CD4-positive, CD25-positive, alpha-beta regulatory T cell (primary cell): Measurements from ENCODE around the gene NOL6. TPM values are rescaled to one million over a fixed set of nuclear protein-coding genes. Genes with fewer than 3 reads are reported as not detected.
A peak's percentile ranks its signal among the peaks of the same experiment; 100 is the strongest.

Experiments used
- ATAC-seq, 2 donors: fragments of 150-1000 bp; cut with Tn5 transposase; one replicate each; pipeline ENCODE4 v1.10.0; 2021; ENCODE audit warnings: low read depth in 2 of 2, moderate number of reproducible peaks in 2 of 2, moderate library complexity in 1 of 2
- DNase-seq, 3 donors: peaks; one replicate each; pipeline versions ENCODE4 v3.0.0 to v3.0.0-alpha.2; 2012 to 2022; ENCODE audit warnings: mixed read lengths in 1 of 3
- H3K27ac ChIP-seq: one replicate; pipeline ENCODE4 v1.7.0; 2013; ENCODE audit warnings: mild to moderate bottlenecking, low read length; ENCODE audit not compliant: insufficient read depth, poor library complexity, severe bottlenecking
- H3K27me3 ChIP-seq: one replicate; pipeline ENCODE4 v1.7.0; 2013; ENCODE audit warnings: low read length; ENCODE audit not compliant: control insufficient read depth, insufficient read depth
- H3K36me3 ChIP-seq: one replicate; pipeline ENCODE4 v1.7.0; 2013; ENCODE audit warnings: mild to moderate bottlenecking, low read length, moderate library complexity; ENCODE audit not compliant: control insufficient read depth, insufficient read depth
- H3K4me1 ChIP-seq: 2 replicates; pipeline ENCODE4 v1.7.0; 2013; ENCODE audit warnings: mild to moderate bottlenecking, low read length; ENCODE audit not compliant: insufficient read depth, control insufficient read depth, poor library complexity, severe bottlenecking
- H3K4me3 ChIP-seq: one replicate; pipeline ENCODE4 v1.7.0; 2013; ENCODE audit warnings: low read depth, mild to moderate bottlenecking, low read length, moderate library complexity
- H3K9me3 ChIP-seq, 2 experiments: 1 replicate in 1 of 2; 2 replicates in 1 of 2; pipeline ENCODE4 v1.7.0; 2013; ENCODE audit warnings: low read length in 2 of 2, mild to moderate bottlenecking in 1 of 2, moderate library complexity in 1 of 2; ENCODE audit not compliant: control insufficient read depth in 2 of 2
- H3K27ac Mint-ChIP-seq, 3 donors: one replicate each; pipeline ENCODE4 v1.8.0; 2020 to 2022; ENCODE audit warnings: mild to moderate bottlenecking in 3 of 3, mixed read lengths in 3 of 3, moderate library complexity in 2 of 3
- H3K27me3 Mint-ChIP-seq: one replicate; pipeline ENCODE4 v1.8.0; 2022; ENCODE audit warnings: mild to moderate bottlenecking, mixed read lengths
- H3K36me3 Mint-ChIP-seq: one replicate; pipeline ENCODE4 v1.8.0; 2020; ENCODE audit warnings: mixed read lengths
- H3K4me1 Mint-ChIP-seq, 4 donors: one replicate each; pipeline ENCODE4 v1.8.0; 2020 to 2022; ENCODE audit warnings: mixed read lengths in 4 of 4, mild to moderate bottlenecking in 1 of 4
- H3K4me3 Mint-ChIP-seq, 4 donors: one replicate each; pipeline ENCODE4 v1.8.0; 2020 to 2022; ENCODE audit warnings: mild to moderate bottlenecking in 4 of 4, mixed read lengths in 4 of 4, moderate library complexity in 3 of 4
- H3K9me3 Mint-ChIP-seq, 7 donors: one replicate each; pipeline ENCODE4 v1.8.0; 2020 to 2022; ENCODE audit warnings: mixed read lengths in 7 of 7, mild to moderate bottlenecking in 3 of 7, moderate library complexity in 2 of 7
- polyA plus RNA-seq, 4 donors: library from polyadenylated mRNA; unstranded; fragments of 300-500 nt; fragmentation: Illumina TruSeq; gene quantifications; one replicate each; pipeline ENCODE4 v1.2.3, GENCODE V29; 2021
- total RNA-seq: library from RNA; stranded (reverse); gene quantifications from one replicate; pipeline ENCODE4 v1.2.3, GENCODE V29; 2022

Gene NOL6
- total and polyA plus RNA-seq, 5 donors from 2014 or later: 13.4 to 29.4 (median 14.4) TPM

DNA sequence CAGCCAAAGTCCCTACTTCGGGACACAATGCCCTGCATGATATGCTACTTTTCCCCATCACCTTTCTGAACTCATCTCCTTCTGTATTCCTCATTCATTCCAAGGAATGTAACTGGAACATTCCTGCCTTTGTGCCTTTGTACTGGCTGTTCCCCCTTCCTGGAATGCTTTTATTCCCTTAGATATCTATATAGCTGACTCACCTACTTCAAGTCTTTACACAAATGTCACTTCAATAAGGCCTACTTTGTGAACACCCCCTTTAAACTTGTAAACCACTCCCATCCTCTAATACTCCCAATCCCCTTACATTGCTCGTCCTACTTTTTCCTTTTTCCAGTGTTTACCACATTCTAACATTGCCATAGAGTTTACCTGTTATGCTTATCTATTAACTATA is 2.4 kb downstream of the NOL6 start:
- no peak overlapping the region for H3K27ac ChIP-seq
- ATAC-seq: no peak
- no peak overlapping the region for H3K4me3 ChIP-seq
- H3K9me3 ChIP-seq: no peaks in the 10 kb centered on the region
- Mint-ChIP-seq H3K27me3 (no peaks in the 10 kb centered on the region), H3K9me3 (no peaks in the 10 kb centered on the region), H3K4me1 (peaks cover 4 to 37% (median 21%) of the 10 kb centered on the region in 4 donors), H3K4me3 (peak overlapping the region in 2 of 4 donors; percentile 56 to 63), H3K36me3 (peaks cover 27% of the 10 kb centered on the region), H3K27ac (peak overlapping the region in 1 of 3 donors; percentile 8)
- DNase-seq: no peak
- H3K36me3 ChIP-seq: peaks cover 48% of the 10 kb centered on the region
- peaks cover 30% of the 10 kb centered on the region for H3K4me1 ChIP-seq
- no peaks in the 10 kb centered on the region for H3K27me3 ChIP-seq

DNA sequence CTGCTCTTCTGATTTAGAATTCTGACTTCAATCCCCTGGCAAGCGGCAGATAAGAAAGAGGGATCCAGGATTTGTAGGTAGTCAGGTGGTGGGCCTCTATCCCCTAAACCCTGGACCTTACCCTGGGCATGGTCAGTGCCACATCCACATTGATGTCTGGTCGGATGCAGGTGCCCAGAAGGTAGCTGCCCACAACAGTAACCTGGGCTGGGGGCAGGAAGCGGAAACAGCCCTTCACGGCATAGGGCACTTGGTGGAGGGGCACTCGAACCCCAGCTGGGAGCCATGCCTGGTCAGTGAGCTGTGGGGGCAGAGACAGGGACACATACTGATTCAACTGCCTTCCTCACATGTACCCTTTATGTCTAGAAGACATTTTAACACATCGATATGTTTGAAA is 3.8 kb downstream of the NOL6 start:
- Mint-ChIP-seq H3K4me3 (peak overlapping the region in 1 of 4 donors; percentile 34), H3K4me1 (peaks cover 4 to 35% (median 22%) of the 10 kb centered on the region in 4 donors), H3K27me3 (no peaks in the 10 kb centered on the region), H3K36me3 (peaks cover 34% of the 10 kb centered on the region), H3K27ac (no peak overlapping the region), H3K9me3 (no peaks in the 10 kb centered on the region)
- Histone ChIP-seq H3K4me3 (no peak overlapping the region), H3K4me1 (peaks cover 30% of the 10 kb centered on the region), H3K27me3 (no peaks in the 10 kb centered on the region), H3K27ac (no peak overlapping the region), H3K9me3 (no peaks in the 10 kb centered on the region), H3K36me3 (peaks cover 63% of the 10 kb centered on the region)
- DNase-seq: no peak
- no peak for ATAC-seq

DNA sequence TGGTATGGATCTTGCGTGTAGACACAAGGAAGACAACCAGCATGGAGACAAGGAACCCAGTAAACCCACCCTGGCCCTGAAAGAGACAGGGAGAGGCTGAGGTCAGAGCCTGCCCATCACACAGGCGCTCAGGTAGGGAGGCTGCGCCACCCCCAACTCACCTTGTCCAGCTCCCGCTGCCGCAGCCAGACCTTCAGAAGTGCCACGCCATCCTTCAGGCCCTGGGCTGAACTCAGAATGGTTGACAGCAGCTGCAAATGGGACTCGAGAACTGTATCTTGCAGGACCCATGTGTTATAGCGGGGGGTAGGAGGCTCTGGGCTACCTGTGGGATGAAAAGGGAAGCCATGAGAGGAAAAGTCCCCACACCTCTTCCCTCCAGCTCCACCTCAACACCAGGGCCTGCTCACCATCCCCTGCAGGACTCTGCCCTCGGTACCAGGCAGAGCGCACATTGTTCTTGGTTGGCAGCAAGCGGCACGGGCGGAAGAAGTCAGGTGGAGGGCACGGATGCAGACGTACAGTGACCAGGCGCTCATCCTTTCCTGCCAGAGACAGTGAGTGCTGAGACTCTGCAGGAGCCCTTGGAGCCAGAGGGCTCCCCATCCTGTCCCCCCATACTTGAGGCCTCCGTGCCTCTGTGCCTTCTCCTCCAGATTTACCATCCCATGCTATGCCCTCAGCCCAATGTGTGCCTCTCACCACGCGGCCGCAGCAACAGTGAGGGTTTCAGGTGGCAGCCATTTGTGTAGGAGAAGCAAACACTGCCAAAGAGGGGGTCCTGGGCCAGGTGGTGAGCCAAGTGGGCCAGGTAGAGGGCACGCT is 4.7 kb downstream of the NOL6 start:
- DNase-seq: no peak
- H3K27ac Mint-ChIP-seq: no peak overlapping the region
- peaks cover 0 to 28% (median 20%) of the 10 kb centered on the region in 4 donors for H3K4me1 Mint-ChIP-seq

DNA sequence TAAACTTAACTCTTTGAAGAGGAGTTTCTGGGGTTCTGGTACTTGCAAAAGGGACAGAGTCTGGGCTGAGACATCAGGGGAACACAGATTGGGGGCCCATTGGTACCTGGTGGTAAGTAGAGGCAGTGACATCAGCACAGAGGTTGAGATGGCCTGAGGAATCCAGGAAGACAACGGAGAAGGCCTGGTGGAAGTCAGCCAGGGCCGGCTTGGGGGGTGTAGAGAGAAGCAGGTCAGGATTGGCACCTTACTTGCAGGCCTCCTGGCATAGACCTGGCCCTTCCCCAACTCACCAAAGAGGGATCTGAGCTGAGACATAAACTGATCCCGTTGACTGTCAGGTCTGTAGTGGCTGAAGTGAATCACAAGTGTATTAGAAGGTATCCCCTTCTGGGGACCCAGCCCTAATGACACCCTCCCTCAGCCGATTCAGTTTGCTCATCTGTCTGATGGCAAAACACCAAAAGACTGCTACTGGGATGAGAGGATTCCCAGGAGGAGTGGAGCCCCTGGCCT is 5.5 kb downstream of the NOL6 start:
- Mint-ChIP-seq H3K36me3 (peaks cover 33% of the 10 kb centered on the region), H3K4me1 (peaks cover 0 to 23% (median 16%) of the 10 kb centered on the region in 4 donors), H3K4me3 (peak overlapping the region in 1 of 4 donors; percentile 38), H3K9me3 (no peaks in the 10 kb centered on the region), H3K27me3 (no peaks in the 10 kb centered on the region), H3K27ac (peak overlapping the region in 1 of 3 donors; percentile 74)
- Histone ChIP-seq H3K9me3 (no peaks in the 10 kb centered on the region), H3K27me3 (no peaks in the 10 kb centered on the region), H3K36me3 (peaks cover 78% of the 10 kb centered on the region), H3K4me1 (peaks cover 18% of the 10 kb centered on the region), H3K27ac (no peak overlapping the region), H3K4me3 (no peak overlapping the region)
- DNase-seq: no peak
- no peak for ATAC-seq

More for the DNA sequence above, 4.7 kb downstream of the NOL6 start:
- Mint-ChIP-seq H3K36me3 (peaks cover 38% of the 10 kb centered on the region), H3K27me3 (no peaks in the 10 kb centered on the region), H3K9me3 (no peaks in the 10 kb centered on the region), H3K4me3 (peak overlapping the region in 2 of 4 donors; percentile 7 to 38)
- Histone ChIP-seq H3K36me3 (peaks cover 71% of the 10 kb centered on the region), H3K27me3 (no peaks in the 10 kb centered on the region), H3K27ac (no peak overlapping the region), H3K9me3 (no peaks in the 10 kb centered on the region), H3K4me1 (peaks cover 23% of the 10 kb centered on the region), H3K4me3 (no peak overlapping the region)
- ATAC-seq: no peak

DNA sequence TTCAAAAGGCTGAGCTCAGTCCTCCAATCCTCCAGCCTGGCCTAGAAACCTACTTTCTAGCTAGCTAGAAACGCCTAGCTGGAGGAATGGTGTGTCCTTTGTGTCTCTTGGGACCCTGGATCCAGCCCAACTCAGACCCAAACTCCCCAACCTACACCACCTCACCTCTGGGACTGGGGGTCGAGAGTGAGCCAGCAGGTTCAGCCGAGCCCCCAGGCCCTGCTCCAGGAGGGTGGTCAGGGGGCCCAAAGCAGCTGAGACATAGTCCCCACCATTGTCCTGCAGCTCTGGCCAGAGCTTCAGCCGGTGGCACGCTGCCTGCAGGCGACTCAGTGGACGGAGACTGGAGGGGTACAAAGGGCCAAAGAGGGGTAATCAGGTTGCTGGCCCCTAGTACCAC is 6.2 kb downstream of the NOL6 start:
- Histone ChIP-seq H3K36me3 (peaks cover 85% of the 10 kb centered on the region), H3K27ac (no peak overlapping the region), H3K4me3 (no peak overlapping the region), H3K4me1 (peaks cover 11% of the 10 kb centered on the region), H3K27me3 (no peaks in the 10 kb centered on the region), H3K9me3 (no peaks in the 10 kb centered on the region)
- ATAC-seq (no peak), DNase-seq (no peak)
- Mint-ChIP-seq H3K36me3 (peaks cover 39% of the 10 kb centered on the region), H3K4me3 (peak overlapping the region in 1 of 4 donors; percentile 38), H3K27ac (no peak overlapping the region), H3K4me1 (peaks cover 0 to 21% (median 13%) of the 10 kb centered on the region in 4 donors), H3K9me3 (no peaks in the 10 kb centered on the region), H3K27me3 (no peaks in the 10 kb centered on the region)

DNA sequence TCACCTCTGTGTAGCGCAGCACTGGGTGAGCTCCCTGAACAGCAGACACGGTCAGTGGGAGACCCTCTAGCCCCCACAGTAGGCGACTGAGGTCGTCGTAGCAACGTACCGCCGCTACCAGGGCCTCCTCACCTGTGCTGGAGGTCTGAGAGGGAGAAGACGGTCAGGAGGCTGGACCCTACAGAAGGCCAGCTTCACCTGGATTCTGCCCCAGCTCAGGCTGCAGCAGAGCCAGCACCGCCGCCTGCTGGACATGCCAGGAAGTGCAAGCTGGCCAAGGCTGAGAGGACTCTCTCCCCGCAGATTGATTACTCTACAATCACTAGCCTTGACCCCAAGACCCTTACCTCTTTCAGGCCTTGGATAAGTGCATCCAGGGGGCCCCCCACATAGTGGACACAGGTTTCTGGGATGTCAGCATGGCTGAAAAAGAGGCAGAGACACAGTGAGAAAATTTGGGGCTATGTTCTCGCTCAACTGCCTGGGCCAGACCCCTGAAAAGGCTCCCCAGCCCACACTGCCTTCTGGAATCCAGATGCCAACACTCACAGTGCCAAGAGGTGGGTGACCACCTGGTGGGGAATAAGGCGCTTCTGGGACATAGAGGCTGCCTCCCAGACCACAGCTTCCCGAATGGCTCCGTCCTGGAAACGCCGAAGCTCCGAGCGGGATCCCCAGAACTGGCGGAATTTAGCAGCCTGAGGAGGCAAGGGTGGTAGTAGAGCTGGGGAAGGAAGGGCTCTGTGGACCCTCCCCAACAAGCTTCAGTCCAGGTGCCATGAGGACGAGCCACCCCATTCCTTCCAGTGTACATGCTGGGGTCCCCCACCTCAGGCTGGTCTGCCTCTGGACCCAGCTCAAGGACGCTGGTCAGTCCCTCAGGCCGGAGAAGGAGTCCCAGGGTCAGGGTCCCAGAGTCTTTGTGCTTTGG is 6.9 kb downstream of the NOL6 start:
- no peaks in the 10 kb centered on the region for H3K9me3 ChIP-seq
- no peaks in the 10 kb centered on the region for H3K27me3 Mint-ChIP-seq
- peaks cover 40% of the 10 kb centered on the region for H3K36me3 Mint-ChIP-seq
- peak overlapping the region; percentile 3 for H3K27ac ChIP-seq
- no peaks in the 10 kb centered on the region for H3K9me3 Mint-ChIP-seq
- peaks cover 0 to 17% (median 9%) of the 10 kb centered on the region in 4 donors for H3K4me1 Mint-ChIP-seq
- H3K27me3 ChIP-seq: no peaks in the 10 kb centered on the region
- H3K4me1 ChIP-seq: peaks cover 6% of the 10 kb centered on the region
- peaks cover 88% of the 10 kb centered on the region for H3K36me3 ChIP-seq
- DNase-seq (peak; percentile 61 to 67 (median 66)), ATAC-seq (peak; percentile 56 to 65)
- no peak overlapping the region for H3K4me3 ChIP-seq
- peak overlapping the region in 1 of 4 donors; percentile 49 for H3K4me3 Mint-ChIP-seq
- H3K27ac Mint-ChIP-seq: no peak overlapping the region
